GM23248 (cell line): ENCODE data around the gene COL13A1. TPM values are rescaled to one million over a fixed set of nuclear protein-coding genes. Genes with fewer than 3 reads are reported as not detected.

Experiments used
- DNase-seq: peaks from one replicate; pipeline ENCODE4 v3.0.0-alpha.2; 2015
- H2AFZ ChIP-seq: fragments of 200-600 bp; sonication (generic); 2 replicates; pipeline ENCODE4 v1.6.1; 2016; ENCODE audit warnings: antibody characterized with exemption
- H3F3A ChIP-seq: fragments of 200-600 bp; sonication (generic); 2 replicates; pipeline ENCODE4 v1.6.1; 2016; ENCODE audit warnings: mild to moderate bottlenecking, antibody characterized with exemption, mixed run types; ENCODE audit not compliant: insufficient read depth
- H3K27ac ChIP-seq: fragments of 200-600 bp; sonication (generic); 2 replicates; pipeline ENCODE4 v1.5.1; 2016; ENCODE audit warnings: mild to moderate bottlenecking
- H3K27me3 ChIP-seq: fragments of 200-600 bp; sonication (generic); replicated peaks from 2 replicates; pipeline ENCODE4 v1.6.1; 2016; ENCODE audit warnings: mild to moderate bottlenecking; ENCODE audit not compliant: insufficient read depth
- H3K36me3 ChIP-seq: fragments of 200-600 bp; sonication (generic); 2 replicates; pipeline ENCODE4 v1.6.1; 2016; ENCODE audit warnings: low read depth, mild to moderate bottlenecking
- H3K4me1 ChIP-seq: fragments of 200-600 bp; sonication (generic); 2 replicates; pipeline ENCODE4 v1.6.1; 2016; ENCODE audit warnings: mild to moderate bottlenecking; ENCODE audit not compliant: insufficient read depth
- H3K4me2 ChIP-seq: fragments of 200-600 bp; sonication (generic); one replicate; pipeline ENCODE4 v1.6.1; 2016; ENCODE audit warnings: mild to moderate bottlenecking; ENCODE audit not compliant: unreplicated experiment
- H3K4me3 ChIP-seq: fragments of 200-600 bp; sonication (generic); 2 replicates; pipeline ENCODE4 v1.5.1; 2016; ENCODE audit warnings: mild to moderate bottlenecking
- H3K79me2 ChIP-seq: fragments of 200-600 bp; sonication (generic); 2 replicates; pipeline ENCODE4 v1.6.1; 2016; ENCODE audit warnings: mild to moderate bottlenecking; ENCODE audit not compliant: insufficient read depth
- H3K9ac ChIP-seq: fragments of 200-600 bp; sonication (generic); 2 replicates; pipeline ENCODE4 v1.6.1; 2016; ENCODE audit warnings: mild to moderate bottlenecking
- H3K9me2 ChIP-seq: fragments of 200-600 bp; sonication (generic); 2 replicates; pipeline ENCODE4 v1.6.1; 2016; ENCODE audit warnings: mixed run types, mild to moderate bottlenecking, moderate library complexity; ENCODE audit not compliant: insufficient read depth
- H3K9me3 ChIP-seq: fragments of 200-600 bp; sonication (generic); one replicate; pipeline ENCODE4 v1.6.1; 2017; ENCODE audit warnings: low read depth
- H4K20me1 ChIP-seq: fragments of 200-600 bp; sonication (generic); 2 replicates; pipeline ENCODE4 v1.6.0; 2016; ENCODE audit not compliant: insufficient read depth
- EZH2 ChIP-seq: fragments of 200-600 bp; sonication (generic); IDR thresholded peaks from 2 replicates; pipeline ENCODE4 v1.6.1; 2018; ENCODE audit warnings: antibody characterized with exemption, mild to moderate bottlenecking; ENCODE audit not compliant: insufficient read depth, poor library complexity, severe bottlenecking
- EZH2phosphoT487 ChIP-seq: fragments of 200-600 bp; sonication (generic); IDR thresholded peaks from 2 replicates; pipeline ENCODE4 v1.6.1; 2018; ENCODE audit warnings: antibody characterized with exemption, moderate library complexity, mild to moderate bottlenecking, low read depth; ENCODE audit not compliant: insufficient read depth
- WGBS, 2 experiments: methylation state at CpG; one replicate each; pipeline ENCODE4 v1.1.6; 2015 to 2017; ENCODE audit warnings: low lambda C conversion rate in 2 of 2, low coverage in 1 of 2; ENCODE audit errors: missing lambda C conversion rate in 2 of 2; 5-methylcytosine and 5-hydroxymethylcytosine counted together
- in situ Hi-C: fragments of 300-500 bp; cut with MboI; formaldehyde crosslinking; loops from 2 replicates; pipeline ENCODE4 v1.15.0; 2020
- polyA plus RNA-seq: library from polyadenylated mRNA; unstranded; fragments of >200 nt; fragmentation: Nextera tagmentation; extraction: Ambion mirVana; gene quantifications from 2 replicates; pipeline ENCODE4 v1.2.1, GENCODE V29; 2016
- total RNA-seq: library from RNA; depleted of rRNA; stranded (reverse); fragments of >200 nt; shearing (Covaris generic); gene quantifications from 2 replicates; pipeline ENCODE4 v1.2.3, GENCODE V29; 2014

COL13A1 gene
- total and polyA plus RNA-seq, 2 experiments from 2014 or later: 12.8 to 17.3 TPM

DNA sequence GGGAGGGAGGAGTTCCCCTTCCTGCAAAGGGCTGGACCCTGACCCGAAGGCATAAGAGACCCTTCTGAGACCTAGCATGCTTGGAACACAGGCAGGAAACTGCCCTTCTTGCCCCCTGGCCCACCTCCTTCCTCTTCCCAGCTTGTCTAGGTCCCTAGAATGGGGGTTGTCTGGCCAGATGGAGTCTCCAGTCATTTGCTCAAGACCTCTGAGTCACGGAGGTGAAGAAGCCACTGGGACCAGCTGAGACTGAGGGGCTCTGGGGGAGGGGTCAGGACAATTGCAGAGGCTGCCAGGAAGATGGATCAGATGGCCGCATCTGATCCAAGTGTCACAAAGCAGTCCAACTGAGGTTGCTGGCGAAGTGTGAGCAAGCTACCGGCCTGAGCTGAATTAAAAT lies 46.2 kb downstream of the COL13A1 start:
- no peak overlapping the region for H2AFZ ChIP-seq
- peaks cover 13% of the 10 kb centered on the region; the same call in 1 of the 2 replicates for H3F3A ChIP-seq
- H3K4me3 ChIP-seq: no peak overlapping the region
- WGBS, 2 experiments: 64 to 74% methylated on average over 5 of the region's 5 CpGs
- DNase-seq: peak; percentile 41
- H3K4me2 ChIP-seq: no peak overlapping the region
- H3K9me2 ChIP-seq: no peaks in the 10 kb centered on the region
- in situ Hi-C loops: no loop called here
- TF ChIP-seq EZH2 (no peak), EZH2phosphoT487 (no peak)
- peaks cover 22% of the 10 kb centered on the region for H3K4me1 ChIP-seq
- H3K27ac ChIP-seq: no peak overlapping the region
- H3K27me3 ChIP-seq: no peaks in the 10 kb centered on the region
- H4K20me1 ChIP-seq: no peaks in the 10 kb centered on the region
- H3K9ac ChIP-seq: no peak overlapping the region
- H3K36me3 ChIP-seq: no peaks in the 10 kb centered on the region
- no peaks in the 10 kb centered on the region for H3K9me3 ChIP-seq
- no peaks in the 10 kb centered on the region for H3K79me2 ChIP-seq

- peaks cover 22% of the 10 kb centered on the region for H3K4me1 ChIP-seq
- no peaks in the 10 kb centered on the region for H3K9me2 ChIP-seq
- no peak overlapping the region for H3K27ac ChIP-seq
- H3K9me3 ChIP-seq: no peaks in the 10 kb centered on the region
- no peaks in the 10 kb centered on the region for H4K20me1 ChIP-seq
- no peaks in the 10 kb centered on the region for H3K36me3 ChIP-seq
- H2AFZ ChIP-seq: no peak overlapping the region
- H3K9ac ChIP-seq: no peak overlapping the region
- H3K27me3 ChIP-seq: no peaks in the 10 kb centered on the region
- 95 to 99% methylated on average over 7 of the region's 7 CpGs for WGBS, 2 experiments
- H3F3A ChIP-seq: peaks cover 13% of the 10 kb centered on the region; the same call in 1 of the 2 replicates
- no peak for DNase-seq
- H3K79me2 ChIP-seq: no peaks in the 10 kb centered on the region
- H3K4me3 ChIP-seq: no peak overlapping the region
- H3K4me2 ChIP-seq: no peak overlapping the region
- in situ Hi-C loops: no loop called here
- TF ChIP-seq EZH2 (no peak), EZH2phosphoT487 (no peak)
These were observed 46.7 kb downstream of the COL13A1 start for GRCh38 chr10:69848454-69848853.

GRCh38 chr10:69849825-69850224 lies 48.1 kb downstream of the COL13A1 start:
- Histone ChIP-seq H3K79me2 (no peaks in the 10 kb centered on the region), H3K9ac (no peak overlapping the region), H3K9me2 (no peaks in the 10 kb centered on the region), H3K27ac (no peak overlapping the region), H3K4me3 (no peak overlapping the region), H3K9me3 (no peaks in the 10 kb centered on the region), H3F3A (peaks cover 13% of the 10 kb centered on the region; the same call in 1 of the 2 replicates), H3K27me3 (no peaks in the 10 kb centered on the region), H3K4me1 (peaks cover 22% of the 10 kb centered on the region), H3K4me2 (no peak overlapping the region), H2AFZ (no peak overlapping the region), H4K20me1 (no peaks in the 10 kb centered on the region), H3K36me3 (no peaks in the 10 kb centered on the region)
- WGBS, 2 experiments: 81 to 87% methylated on average over 7 of the region's 7 CpGs
- TF ChIP-seq EZH2phosphoT487: no peak
- no peak for TF ChIP-seq EZH2
- no peak for DNase-seq
- in situ Hi-C loops: no loop called here

DNA sequence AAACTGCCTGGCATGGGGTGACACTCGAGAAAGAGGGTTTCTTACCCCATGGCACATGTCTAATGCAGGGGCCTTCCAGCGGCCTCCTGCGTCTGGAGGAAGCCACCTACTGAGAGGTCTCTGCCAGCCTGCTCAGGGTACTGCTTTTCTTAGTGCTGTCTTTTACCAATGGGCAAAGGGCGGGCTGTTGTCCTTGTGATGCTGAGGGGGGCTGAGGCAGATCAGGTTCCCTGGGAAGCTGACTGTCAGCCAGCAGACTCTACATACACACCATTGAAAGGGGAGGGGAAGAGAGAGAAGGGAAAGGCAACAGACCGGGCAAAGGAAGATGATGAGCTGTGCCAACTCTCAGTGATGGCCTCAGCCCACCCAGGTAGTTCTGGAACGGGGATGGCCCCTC lies 48.7 kb downstream of the COL13A1 start:
- Histone ChIP-seq H3F3A (peaks cover 13% of the 10 kb centered on the region; the same call in 1 of the 2 replicates), H3K4me1 (peaks cover 22% of the 10 kb centered on the region), H3K9ac (no peak overlapping the region), H3K9me2 (no peaks in the 10 kb centered on the region), H3K4me2 (no peak overlapping the region), H3K27ac (no peak overlapping the region), H4K20me1 (no peaks in the 10 kb centered on the region), H2AFZ (no peak overlapping the region), H3K4me3 (no peak overlapping the region), H3K9me3 (no peaks in the 10 kb centered on the region), H3K79me2 (no peaks in the 10 kb centered on the region), H3K36me3 (no peaks in the 10 kb centered on the region), H3K27me3 (no peaks in the 10 kb centered on the region)
- no peak for TF ChIP-seq EZH2phosphoT487
- no peak for TF ChIP-seq EZH2
- DNase-seq: no peak
- 66 to 71% methylated on average over 6 of the region's 6 CpGs for WGBS, 2 experiments
- in situ Hi-C loops: no loop called here

- Histone ChIP-seq H3K79me2 (no peaks in the 10 kb centered on the region), H3K9ac (no peak overlapping the region), H2AFZ (no peak overlapping the region), H3K9me2 (no peaks in the 10 kb centered on the region), H3K4me3 (no peak overlapping the region), H3K4me1 (peaks cover 22% of the 10 kb centered on the region), H3K9me3 (no peaks in the 10 kb centered on the region), H3K4me2 (no peak overlapping the region), H3K36me3 (no peaks in the 10 kb centered on the region), H3K27me3 (no peaks in the 10 kb centered on the region), H4K20me1 (no peaks in the 10 kb centered on the region), H3K27ac (0 out of 2 replicates have a peak overlapping the region, but pooled peaks have one; percentile 12), H3F3A (peaks cover 13% of the 10 kb centered on the region; the same call in 1 of the 2 replicates)
- DNase-seq: peak; percentile 59
- TF ChIP-seq EZH2phosphoT487 (no peak), EZH2 (no peak)
- 52% methylated on average over 1 of the region's 1 CpG for WGBS, 2 experiments
- in situ Hi-C loops: no loop called here
These were observed 49.6 kb downstream of the COL13A1 start for GRCh38 chr10:69851306-69851705.
